GM10266 (cell line): ENCODE data around the gene ZNF565.
"Not testable (repeated sequence)": the region's sequence is repeated elsewhere in the genome, so short reads cannot be mapped to it uniquely, and the experiment has no call there.

ENCODE experiments used
- DNase-seq: peaks from one replicate; pipeline ENCODE4 v3.0.0; 2012; ENCODE audit errors: extremely low spot score
- CTCF ChIP-seq: IDR thresholded peaks from 2 replicates; pipeline ENCODE4 v1.5.1; 2012; ENCODE audit warnings: mild to moderate bottlenecking, low read depth; ENCODE audit not compliant: control insufficient read depth, insufficient read depth; ENCODE audit errors: missing control alignments

ZNF565 gene

DNA sequence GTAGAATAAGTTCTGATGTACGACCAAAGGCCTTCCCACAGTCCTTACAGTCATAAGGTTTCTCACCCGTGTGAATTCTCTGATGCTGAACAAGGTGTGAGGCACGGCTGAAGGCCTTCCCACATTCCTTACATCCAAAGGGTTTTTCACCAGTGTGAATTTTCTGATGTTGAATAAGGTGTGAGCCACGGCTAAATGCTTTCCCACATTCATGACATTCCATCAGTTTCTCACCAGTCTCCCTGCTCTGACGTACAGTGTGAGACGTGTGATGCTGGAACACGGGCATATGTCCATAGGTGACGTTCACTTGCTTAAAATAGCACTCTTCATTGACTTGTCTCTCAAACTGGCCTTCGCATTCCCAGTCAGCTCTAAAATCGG, 31.2 kb downstream of the ZNF565 start:
- TF ChIP-seq CTCF = no peak
- no peak for DNase-seq

DNA sequence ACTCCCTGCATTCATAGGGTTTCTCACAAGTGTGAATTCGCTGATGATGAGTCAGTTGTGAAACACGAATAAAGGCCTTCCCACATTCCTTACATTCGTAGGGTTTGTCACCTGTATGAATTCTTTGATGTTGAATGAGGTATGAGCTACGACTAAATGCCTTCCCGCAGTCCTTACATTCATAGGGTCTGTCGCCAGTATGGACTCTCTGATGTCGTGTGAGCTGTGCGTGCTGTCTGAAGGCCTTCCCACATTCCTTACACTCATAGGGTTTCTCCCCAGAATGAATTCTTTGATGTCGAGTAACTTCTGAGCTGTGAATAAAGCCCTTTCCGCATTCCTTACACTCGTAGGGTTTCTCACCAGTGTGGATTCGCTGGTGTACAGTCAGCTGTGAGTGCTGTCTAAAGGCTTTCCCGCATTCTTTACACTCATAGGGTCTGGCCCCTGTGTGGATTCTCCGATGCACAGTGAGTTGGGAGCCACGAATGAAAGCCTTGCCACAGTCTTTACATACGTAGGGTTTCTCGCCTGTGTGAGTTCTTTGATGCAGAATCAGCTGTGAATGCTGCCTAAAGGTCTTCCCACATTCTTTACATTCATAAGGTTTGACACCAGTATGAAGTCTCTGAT, 31.7 kb downstream of the ZNF565 start:
- DNase-seq = no peak
- no peak for TF ChIP-seq CTCF

DNA sequence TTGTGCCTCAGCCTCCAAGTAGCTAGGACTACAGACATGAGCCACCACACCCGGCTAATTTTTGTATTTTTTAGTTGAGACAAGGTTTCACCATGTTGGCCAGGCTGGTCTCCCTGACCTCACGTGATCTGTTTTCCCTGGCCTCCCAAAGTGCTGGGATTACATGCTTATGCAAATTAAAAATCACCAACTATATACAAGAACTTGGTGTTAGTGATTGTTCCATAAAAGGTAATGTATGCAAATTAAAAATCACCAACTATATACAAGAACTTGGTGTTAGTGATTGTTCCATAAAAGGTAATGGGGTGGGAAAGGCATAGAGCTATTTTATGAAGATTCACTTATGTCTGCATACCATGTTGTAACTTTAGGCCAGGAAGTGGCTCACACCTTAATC, 35.4 kb downstream of the ZNF565 start:
- not testable (repeated sequence) for DNase-seq

GRCh38 chr19:36173846-36174245, 40.6 kb downstream of the ZNF565 start:
- not testable (repeated sequence) for DNase-seq

DNA sequence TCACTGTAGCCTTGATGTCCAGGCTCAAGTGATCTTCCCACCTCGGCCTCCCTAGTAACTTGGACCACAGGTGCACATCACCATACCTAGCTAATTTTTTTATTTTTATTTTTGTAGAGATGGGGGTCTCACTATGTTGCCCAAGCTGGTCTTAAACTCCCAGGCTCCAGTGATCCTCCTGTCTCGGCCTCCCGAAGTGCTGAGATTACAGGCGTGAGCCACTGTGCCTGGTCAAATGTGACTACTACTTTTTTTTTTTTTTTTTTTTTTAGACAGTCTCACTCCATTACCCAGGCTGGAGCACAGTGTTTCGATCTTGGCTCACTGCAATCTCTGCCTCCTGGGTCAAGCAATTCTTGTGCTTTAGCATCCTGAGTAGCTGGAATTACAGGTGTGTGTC, 41.6 kb downstream of the ZNF565 start:
- TF ChIP-seq CTCF = no peak
- DNase-seq = no peak

DNA sequence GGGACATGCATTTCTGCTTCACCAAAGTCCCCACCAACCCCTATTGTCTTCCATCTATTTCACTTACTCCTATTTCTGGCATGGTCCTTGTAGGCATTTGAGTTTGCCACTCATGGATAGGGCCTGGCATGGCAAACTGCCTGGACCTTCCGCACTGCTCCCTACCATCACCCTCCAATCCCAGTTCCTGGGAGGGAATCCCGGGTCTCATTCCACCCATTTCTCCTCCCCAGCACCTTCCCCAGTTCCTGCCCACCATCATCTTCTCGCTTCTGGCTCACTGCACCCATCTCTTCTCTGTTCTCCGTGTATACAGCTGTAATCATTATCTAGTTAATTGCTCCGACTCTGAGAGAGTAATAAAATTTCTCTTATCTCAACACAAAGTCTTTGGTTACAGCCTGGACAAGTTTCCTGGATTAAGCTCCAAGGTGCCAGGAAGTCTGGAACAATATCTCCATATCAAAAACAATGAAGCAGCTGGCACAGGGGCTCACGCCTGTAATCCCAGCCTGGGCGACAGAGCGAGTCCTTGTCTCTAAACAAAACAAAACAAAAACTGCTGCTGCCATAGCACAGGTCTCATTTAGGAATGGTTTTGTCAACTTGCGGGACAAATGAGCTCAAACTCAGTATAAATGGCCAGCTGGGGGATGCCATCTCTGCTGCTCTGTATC, 45.2 kb downstream of the ZNF565 start:
- DNase-seq = no peak
- no peak for TF ChIP-seq CTCF

GRCh38 chr19:36163813-36164212, 50.7 kb downstream of the ZNF565 start:
- DNase-seq = no peak
- TF ChIP-seq CTCF = no peak

GRCh38 chr19:36160821-36161596, 53.5 kb downstream of the ZNF565 start:
- no peak for DNase-seq
- TF ChIP-seq CTCF = no peak
